ENCODE results near the gene TMEM259. TPM values are rescaled to one million over a fixed set of nuclear protein-coding genes. Genes with fewer than 3 reads are reported as not detected.

TMEM259 gene
- total RNA-seq, 1 donor from 2014 or later, result 72.3 TPM

DNA sequence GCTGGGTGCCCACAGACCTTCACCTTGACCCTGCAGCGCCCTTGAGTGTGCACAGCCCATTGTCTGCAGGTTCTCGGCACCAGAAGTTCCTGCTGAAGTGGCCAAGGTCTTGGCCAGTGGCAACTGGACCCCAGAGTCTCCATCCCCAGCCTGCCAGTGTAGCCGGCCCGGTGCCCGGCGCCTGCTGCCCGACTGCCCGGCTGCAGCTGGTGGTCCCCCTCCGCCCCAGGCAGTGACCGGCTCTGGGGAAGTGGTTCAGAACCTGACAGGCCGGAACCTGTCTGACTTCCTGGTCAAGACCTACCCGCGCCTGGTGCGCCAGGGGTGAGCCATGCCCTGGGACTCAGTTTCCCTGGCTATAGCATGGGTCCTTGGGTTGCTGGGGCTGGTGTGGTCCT lies 34.1 kb upstream of the TMEM259 start:
- ATAC-seq, result no peak

- ATAC-seq, result no peak
Observed at GRCh38 chr19:1054102-1055027, 33.4 kb upstream of the TMEM259 start.

- ATAC-seq, result no peak
Observed at GRCh38 chr19:1053176-1054101, 32.5 kb upstream of the TMEM259 start.

GRCh38 chr19:1052349-1052975 lies 31.5 kb upstream of the TMEM259 start:
- ATAC-seq, result no peak

DNA sequence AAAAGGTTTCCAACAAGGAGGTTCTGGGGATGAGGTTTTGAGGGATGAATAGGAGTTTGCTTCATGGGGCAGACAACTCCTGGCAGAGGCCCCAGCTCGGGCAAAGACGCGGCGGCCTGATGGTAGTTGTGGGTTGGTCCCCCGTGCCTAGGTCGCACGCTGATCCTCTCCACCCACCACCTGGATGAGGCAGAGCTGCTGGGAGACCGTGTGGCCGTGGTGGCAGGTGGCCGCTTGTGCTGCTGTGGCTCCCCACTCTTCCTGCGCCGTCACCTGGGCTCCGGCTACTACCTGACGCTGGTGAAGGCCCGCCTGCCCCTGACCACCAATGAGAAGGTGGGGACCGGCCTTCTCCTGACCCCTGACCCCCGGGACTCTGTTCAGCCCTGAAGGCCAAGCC lies 30.9 kb upstream of the TMEM259 start:
- no peak for ATAC-seq

GRCh38 chr19:1050989-1051788 lies 30.3 kb upstream of the TMEM259 start:
- ATAC-seq, result no peak

DNA sequence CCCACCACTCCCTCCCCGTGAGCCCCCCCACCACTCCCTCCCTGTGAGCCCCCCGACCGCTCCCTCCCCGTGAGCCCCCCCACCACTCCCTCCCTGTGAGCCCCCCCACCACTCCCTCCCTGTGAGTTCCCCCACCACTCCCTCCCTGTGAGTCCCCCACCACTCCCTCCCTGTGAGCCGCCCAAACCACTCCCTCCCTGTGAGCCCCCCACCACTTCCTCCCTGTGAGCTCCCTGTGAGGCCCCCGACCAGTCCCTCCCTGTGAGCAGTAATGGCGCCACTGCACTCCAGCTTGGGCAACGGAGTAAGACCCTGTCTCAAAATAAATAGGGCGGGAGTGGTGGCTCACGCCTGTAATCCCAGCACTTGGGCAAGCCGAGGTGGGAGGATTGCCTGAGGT lies 28.9 kb upstream of the TMEM259 start:
- ATAC-seq, result no peak

DNA sequence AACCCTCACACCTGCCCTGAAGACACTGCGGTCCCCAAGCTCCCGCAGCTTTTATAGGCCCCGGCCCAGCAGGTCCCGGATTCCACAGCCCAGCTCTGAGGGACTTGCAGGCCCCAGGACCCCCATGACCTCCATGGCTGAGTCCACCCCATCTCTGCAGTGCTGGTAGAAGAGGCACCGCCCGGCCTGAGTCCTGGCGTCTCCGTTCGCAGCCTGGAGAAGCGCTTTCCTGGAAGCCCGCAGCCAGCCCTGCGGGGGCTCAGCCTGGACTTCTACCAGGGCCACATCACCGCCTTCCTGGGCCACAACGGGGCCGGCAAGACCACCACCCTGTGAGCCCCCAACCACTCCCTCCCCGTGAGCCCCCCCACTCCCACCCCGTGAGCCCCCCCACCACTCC lies 28.2 kb upstream of the TMEM259 start:
- ATAC-seq, result no peak

DNA sequence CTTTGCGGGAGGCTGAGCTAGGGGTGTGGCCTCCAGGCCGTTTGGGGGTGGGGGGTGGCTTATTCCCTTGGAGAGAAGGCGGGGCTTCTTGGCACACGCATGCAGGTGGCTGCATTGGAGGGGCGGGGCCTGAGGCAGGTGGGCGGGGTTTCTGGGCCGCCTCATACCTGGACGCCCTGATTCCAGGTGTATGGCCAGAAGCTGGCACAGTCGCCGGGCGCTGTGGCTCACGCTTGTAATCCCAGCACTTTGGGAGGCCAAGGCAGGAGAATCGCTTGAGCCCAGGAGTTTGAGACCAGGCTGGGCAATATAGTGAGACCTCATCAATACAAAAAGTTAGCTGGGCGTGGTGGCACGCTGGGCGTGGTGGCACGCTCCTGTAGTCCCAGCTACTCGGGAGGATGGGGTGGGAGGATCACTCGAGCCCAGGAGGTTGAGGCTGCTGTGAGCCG lies 26.8 kb upstream of the TMEM259 start:
- peak; percentile 52 for ATAC-seq

DNA sequence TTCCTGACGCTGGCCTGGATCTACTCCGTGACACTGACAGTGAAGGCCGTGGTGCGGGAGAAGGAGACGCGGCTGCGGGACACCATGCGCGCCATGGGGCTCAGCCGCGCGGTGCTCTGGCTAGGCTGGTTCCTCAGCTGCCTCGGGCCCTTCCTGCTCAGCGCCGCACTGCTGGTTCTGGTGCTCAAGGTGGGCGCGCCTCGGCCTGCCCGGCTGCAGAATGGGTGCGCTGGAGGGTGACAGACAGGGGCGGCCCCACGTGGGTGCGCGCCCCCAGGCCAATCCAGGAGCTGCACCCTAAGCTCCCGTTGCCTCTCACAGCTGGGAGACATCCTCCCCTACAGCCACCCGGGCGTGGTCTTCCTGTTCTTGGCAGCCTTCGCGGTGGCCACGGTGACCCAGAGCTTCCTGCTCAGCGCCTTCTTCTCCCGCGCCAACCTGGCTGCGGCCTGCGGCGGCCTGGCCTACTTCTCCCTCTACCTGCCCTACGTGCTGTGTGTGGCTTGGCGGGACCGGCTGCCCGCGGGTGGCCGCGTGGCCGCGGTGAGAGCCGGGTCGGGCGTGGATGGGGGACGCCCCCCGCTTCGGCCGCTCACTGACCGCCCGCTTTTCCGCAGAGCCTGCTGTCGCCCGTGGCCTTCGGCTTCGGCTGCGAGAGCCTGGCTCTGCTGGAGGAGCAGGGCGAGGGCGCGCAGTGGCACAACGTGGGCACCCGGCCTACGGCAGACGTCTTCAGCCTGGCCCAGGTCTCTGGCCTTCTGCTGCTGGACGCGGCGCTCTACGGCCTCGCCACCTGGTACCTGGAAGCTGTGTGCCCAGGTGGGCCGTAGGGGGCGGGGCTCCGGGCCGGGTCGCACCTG lies 26.1 kb upstream of the TMEM259 start:
- ATAC-seq, result peak; percentile 70

DNA sequence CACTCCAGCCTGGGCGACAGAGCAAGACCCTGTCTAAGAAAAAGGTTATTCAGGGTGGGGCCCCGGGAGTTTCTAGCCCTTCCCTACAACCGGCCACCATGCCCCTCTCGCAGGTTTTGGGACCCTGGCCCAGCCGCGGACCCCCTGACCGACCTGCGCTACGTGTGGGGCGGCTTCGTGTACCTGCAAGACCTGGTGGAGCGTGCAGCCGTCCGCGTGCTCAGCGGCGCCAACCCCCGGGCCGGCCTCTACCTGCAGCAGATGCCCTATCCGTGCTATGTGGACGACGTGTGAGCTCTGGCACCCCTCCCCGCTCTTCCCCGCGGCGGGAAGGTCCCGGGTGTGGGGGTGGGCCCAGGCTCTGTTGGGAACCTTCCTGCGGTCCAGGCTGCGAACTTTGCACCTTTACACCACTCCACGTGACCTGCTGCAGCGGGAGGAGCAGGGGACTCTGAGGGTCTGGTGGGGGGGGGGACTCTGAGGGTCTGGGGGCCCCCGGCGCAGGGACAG lies 25.2 kb upstream of the TMEM259 start:
- ATAC-seq, result no peak

- peak; percentile 13 for ATAC-seq
Observed at GRCh38 chr19:1045247-1045603, 24.3 kb upstream of the TMEM259 start.

GRCh38 chr19:1042689-1043511 lies 22.0 kb upstream of the TMEM259 start:
- no peak for ATAC-seq

- peak; percentile 53 for ATAC-seq
Observed at GRCh38 chr19:1041835-1042685, 21.1 kb upstream of the TMEM259 start.

- ATAC-seq, result no peak
Observed at GRCh38 chr19:1041272-1041834, 20.4 kb upstream of the TMEM259 start.

DNA sequence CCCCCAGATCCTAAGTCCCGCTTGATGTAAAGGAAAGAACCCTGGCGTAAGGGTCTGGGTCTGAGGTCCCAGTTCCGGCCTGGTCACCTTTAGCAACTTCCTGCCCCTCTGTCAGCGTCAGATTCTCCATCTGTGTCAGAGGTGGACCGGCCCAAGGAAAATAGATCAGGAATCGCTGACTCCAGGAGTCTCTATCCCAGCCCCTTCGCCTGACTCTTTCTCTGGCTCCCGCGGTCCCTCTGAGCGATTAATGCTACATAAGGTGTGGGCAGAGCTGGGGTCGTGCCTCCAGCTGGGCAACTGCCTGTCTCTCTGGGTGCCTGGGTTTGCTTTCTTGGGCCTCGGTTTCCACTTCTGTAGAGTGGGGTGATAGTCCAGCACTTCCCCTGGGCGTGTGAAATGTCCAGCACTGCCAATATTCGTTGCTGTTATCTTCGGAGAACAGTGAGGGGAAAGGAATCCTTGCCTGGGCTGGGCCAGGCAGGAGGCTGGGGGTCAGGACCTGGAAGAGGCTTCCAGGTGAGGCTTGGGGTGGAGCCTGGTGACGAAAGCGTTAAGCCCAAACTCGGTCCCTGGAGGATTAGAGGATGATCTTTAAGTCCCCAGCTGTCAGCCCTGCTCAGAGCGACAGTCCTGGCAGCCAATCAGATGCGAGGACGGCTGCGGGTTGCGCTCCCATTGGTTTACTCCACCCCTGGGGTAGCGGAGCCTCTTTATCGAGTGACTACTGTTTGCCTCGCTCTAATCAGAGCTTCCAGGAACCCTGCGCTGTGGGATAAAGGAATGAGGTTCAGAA lies 19.8 kb upstream of the TMEM259 start:
- ATAC-seq, result peak; percentile 68

- ATAC-seq, result peak; percentile 83
Observed at GRCh38 chr19:1039646-1040475, 18.9 kb upstream of the TMEM259 start, which contains the start of gene ABCA7. TSS of gene ABCA7 (plus strand) at chr19:1040107. CDS start at chr19:1041362, 1,255 bp downstream.
